Measurements from ENCODE around the gene WNT9A. TPM values are rescaled to one million over a fixed set of nuclear protein-coding genes. Genes with fewer than 3 reads are reported as not detected.

WNT9A gene
- total RNA-seq, 2 experiments from 2014 or later: 0.07 to 0.12 TPM

DNA sequence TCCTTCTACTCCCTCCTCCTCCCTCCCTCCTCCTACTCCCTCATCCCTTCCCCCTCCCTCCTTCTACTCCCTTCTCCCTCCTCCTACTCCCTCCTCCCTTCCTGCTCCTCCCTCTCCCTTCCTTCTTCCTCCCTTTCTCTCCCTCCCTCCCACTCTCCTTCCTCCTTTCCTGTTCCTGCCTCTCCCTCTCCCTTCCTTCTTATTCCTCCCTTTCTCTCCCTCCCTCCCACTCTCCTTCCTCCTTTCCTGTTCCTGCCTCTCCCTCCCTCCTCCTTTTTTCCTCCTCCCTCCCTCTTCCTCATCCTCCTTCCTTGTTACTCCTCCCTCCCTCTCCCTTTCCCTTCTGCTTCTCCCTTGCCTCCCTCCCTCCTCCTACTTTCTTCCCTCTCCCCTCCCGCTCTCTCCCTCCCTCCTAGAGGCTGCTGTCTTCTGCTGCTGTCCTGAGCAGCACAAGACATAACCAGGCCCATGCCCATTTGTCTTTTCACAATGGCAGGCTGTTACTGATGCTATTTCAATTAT, 41.1 kb downstream of the WNT9A start:
- Mint-ChIP-seq H3K4me1 (ENCODE audit: low read depth) (peaks cover 2% of the 10 kb centered on the region), H3K27me3 (no peaks in the 10 kb centered on the region), H3K9me3 (no peaks in the 10 kb centered on the region), H3K27ac (no peak overlapping the region), H3K36me3 (no peaks in the 10 kb centered on the region), H3K4me3 (no peak overlapping the region)
- CTCF ChIA-PET: no interaction called here
- no peak for DNase-seq
- intact Hi-C loops (cut with micrococcal nuclease): no loop called here
- POLR2A ChIA-PET: no interaction called here

DNA sequence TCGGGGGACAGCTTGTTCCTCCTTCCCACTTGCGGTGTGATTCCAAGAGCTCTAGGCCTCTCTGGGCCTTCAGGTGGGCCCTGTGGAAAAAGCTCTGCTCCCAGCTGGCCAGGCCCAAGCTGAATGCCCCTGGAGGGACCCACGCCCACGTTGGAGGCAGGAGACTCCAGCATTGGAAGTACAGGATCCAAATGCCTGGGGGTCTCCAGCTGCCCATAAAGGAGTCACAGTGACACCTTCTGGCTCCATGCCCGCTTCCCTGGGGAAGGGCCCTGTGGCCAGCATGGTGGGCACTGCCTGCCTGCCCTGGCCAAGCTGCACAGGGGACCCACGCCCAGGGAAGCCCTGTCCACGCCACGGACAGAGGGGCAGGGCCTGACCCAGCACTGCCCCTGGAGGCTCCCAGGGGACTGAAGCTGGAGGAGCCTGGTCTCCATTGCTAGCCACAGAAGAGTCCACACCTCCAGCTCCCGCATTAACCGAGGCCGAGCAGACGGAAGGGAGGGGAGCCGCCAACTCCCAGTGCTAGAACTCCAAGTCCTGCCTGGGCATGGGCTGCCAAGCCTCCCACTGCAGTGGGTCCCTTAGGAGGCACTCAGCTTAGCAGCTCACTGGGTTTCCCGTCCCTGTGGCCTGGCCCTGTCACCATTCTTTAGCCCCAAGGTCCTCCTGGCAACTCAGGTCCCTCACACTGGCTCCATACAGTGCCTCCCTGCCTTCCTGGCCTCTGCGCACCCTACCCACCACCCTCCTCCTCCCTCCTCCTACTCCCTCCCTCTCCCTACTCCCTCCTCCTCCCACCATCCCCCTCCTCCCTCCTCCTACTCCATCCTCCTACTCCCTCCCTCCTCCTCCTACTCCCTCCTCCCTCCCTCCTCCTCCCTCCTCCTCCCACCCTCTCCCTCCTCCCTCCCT, 41.9 kb downstream of the WNT9A start:
- no peak overlapping the region for H3K27ac Mint-ChIP-seq
- intact Hi-C loops (cut with micrococcal nuclease): no loop called here
- CTCF ChIA-PET: no interaction called here
- no peaks in the 10 kb centered on the region for H3K9me3 Mint-ChIP-seq
- POLR2A ChIA-PET: no interaction called here
- no peaks in the 10 kb centered on the region for H3K36me3 Mint-ChIP-seq
- H3K4me1 Mint-ChIP-seq (ENCODE audit: low read depth): peaks cover 2% of the 10 kb centered on the region
- no peak for DNase-seq
- H3K27me3 Mint-ChIP-seq: no peaks in the 10 kb centered on the region
- H3K4me3 Mint-ChIP-seq: no peak overlapping the region

- H3K36me3 Mint-ChIP-seq: no peaks in the 10 kb centered on the region
These were observed 43.0 kb downstream of the WNT9A start for GRCh38 chr1:227904541-227905335.

GRCh38 chr1:227903614-227904501, 43.9 kb downstream of the WNT9A start:
- no peak for DNase-seq
- intact Hi-C loops (cut with micrococcal nuclease): no loop called here
- POLR2A ChIA-PET: no interaction called here
- H3K36me3 Mint-ChIP-seq: no peaks in the 10 kb centered on the region
- no peak overlapping the region for H3K27ac Mint-ChIP-seq
- no peaks in the 10 kb centered on the region for H3K27me3 Mint-ChIP-seq
- H3K4me3 Mint-ChIP-seq: no peak overlapping the region
- CTCF ChIA-PET: no interaction called here
- peaks cover 2% of the 10 kb centered on the region for H3K4me1 Mint-ChIP-seq (ENCODE audit: low read depth)
- no peaks in the 10 kb centered on the region for H3K9me3 Mint-ChIP-seq

More at GRCh38 chr1:227904541-227905335, 43.0 kb downstream of the WNT9A start:
- intact Hi-C loops (cut with micrococcal nuclease): no loop called here
- DNase-seq: no peak
- ChIA-PET CTCF (no interaction called here), POLR2A (no interaction called here)
- Mint-ChIP-seq H3K27me3 (no peaks in the 10 kb centered on the region), H3K4me1 (ENCODE audit: low read depth) (peaks cover 2% of the 10 kb centered on the region), H3K9me3 (no peaks in the 10 kb centered on the region), H3K27ac (no peak overlapping the region), H3K4me3 (no peak overlapping the region)

GRCh38 chr1:227903061-227903521, 44.6 kb downstream of the WNT9A start:
- intact Hi-C loops (cut with micrococcal nuclease): no loop called here
- Mint-ChIP-seq H3K36me3 (no peaks in the 10 kb centered on the region), H3K27ac (no peak overlapping the region), H3K9me3 (no peaks in the 10 kb centered on the region), H3K4me1 (ENCODE audit: low read depth) (peaks cover 2% of the 10 kb centered on the region), H3K4me3 (no peak overlapping the region), H3K27me3 (no peaks in the 10 kb centered on the region)
- ChIA-PET POLR2A (no interaction called here), CTCF (no interaction called here)
- DNase-seq: no peak

DNA sequence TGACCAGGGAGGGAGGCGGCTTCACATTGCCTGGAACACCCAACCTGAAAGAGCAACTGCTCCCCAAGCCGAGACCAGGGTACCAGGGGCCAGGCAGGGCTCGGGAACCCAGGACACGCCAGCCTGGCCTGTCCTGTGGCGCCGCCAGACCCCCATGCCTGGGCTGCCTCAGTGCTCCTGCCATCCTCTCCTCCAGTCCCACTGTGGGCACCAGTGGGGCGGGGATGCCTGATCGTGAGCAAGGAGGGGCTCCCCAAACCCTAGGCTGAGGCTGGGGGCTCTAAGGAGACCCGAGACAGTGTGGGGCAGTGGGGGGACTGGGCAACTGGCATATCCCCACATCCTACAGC, 45.1 kb downstream of the WNT9A start:
- DNase-seq: no peak
- POLR2A ChIA-PET: no interaction called here
- peaks cover 2% of the 10 kb centered on the region for H3K4me1 Mint-ChIP-seq (ENCODE audit: low read depth)
- no peaks in the 10 kb centered on the region for H3K9me3 Mint-ChIP-seq
- H3K4me3 Mint-ChIP-seq: no peak overlapping the region
- no peaks in the 10 kb centered on the region for H3K36me3 Mint-ChIP-seq
- H3K27ac Mint-ChIP-seq: no peak overlapping the region
- CTCF ChIA-PET: no interaction called here
- intact Hi-C loops (cut with micrococcal nuclease): no loop called here
- no peaks in the 10 kb centered on the region for H3K27me3 Mint-ChIP-seq

DNA sequence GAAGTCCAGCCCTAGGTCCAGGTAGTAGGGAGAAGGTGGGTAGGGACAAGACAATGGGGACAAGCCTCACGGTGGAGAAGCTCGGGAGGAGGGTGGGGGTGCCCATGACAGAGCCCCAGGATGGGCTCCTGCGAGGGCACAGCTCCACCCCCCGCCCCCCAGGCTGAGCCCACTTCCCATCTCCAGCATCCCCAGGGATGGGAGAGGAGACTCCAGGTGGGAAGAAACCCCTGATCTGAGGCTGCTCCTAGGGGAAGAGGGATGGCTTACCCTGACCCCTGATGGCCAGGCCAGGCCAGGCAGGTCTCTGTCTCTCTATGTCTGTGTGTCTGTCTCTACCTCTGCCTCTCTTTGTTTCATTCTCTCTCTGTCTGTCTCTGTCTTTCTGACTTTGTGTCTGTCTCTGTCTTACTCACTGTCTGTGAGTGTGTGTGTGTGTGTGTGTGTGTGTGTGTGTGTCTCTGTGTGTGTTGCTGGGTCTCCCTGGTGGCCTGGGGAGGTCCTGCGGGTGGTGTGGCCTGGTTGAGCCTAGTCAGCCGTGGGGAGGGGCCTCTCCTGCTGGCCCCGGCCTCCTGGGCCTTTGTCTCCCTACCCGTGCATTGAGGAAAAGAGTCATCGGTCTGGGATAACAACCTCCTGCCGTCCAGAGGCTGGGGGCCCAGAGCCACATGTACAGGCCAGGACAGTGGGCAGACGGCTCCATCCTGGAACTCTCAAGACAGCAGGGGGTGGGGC, 45.7 kb downstream of the WNT9A start:
- Mint-ChIP-seq H3K27me3 (no peaks in the 10 kb centered on the region), H3K9me3 (no peaks in the 10 kb centered on the region), H3K36me3 (no peaks in the 10 kb centered on the region), H3K27ac (no peak overlapping the region), H3K4me1 (ENCODE audit: low read depth) (peaks cover 2% of the 10 kb centered on the region), H3K4me3 (no peak overlapping the region)
- no peak for DNase-seq
- POLR2A ChIA-PET: no interaction called here
- CTCF ChIA-PET: no interaction called here
- intact Hi-C loops (cut with micrococcal nuclease): no loop called here

- H3K27me3 Mint-ChIP-seq: no peaks in the 10 kb centered on the region
- ChIA-PET POLR2A (no interaction called here), CTCF (no interaction called here)
- H3K27ac Mint-ChIP-seq: no peak overlapping the region
- H3K9me3 Mint-ChIP-seq: no peaks in the 10 kb centered on the region
- H3K4me3 Mint-ChIP-seq: no peak overlapping the region
- peaks cover 2% of the 10 kb centered on the region for H3K4me1 Mint-ChIP-seq (ENCODE audit: low read depth)
- DNase-seq: no peak
- intact Hi-C loops (cut with micrococcal nuclease): no loop called here
- H3K36me3 Mint-ChIP-seq: no peaks in the 10 kb centered on the region
These were observed 46.4 kb downstream of the WNT9A start for GRCh38 chr1:227901239-227901905.

- DNase-seq: no peak
- Mint-ChIP-seq H3K27me3 (no peaks in the 10 kb centered on the region), H3K27ac (no peak overlapping the region), H3K4me3 (no peak overlapping the region), H3K36me3 (no peaks in the 10 kb centered on the region), H3K4me1 (ENCODE audit: low read depth) (peaks cover 2% of the 10 kb centered on the region), H3K9me3 (no peaks in the 10 kb centered on the region)
- intact Hi-C loops (cut with micrococcal nuclease): no loop called here
- ChIA-PET CTCF (no interaction called here), POLR2A (no interaction called here)
These were observed 47.1 kb downstream of the WNT9A start for GRCh38 chr1:227900571-227901051.

- peaks cover 2% of the 10 kb centered on the region for H3K4me1 Mint-ChIP-seq (ENCODE audit: low read depth)
- H3K9me3 Mint-ChIP-seq: no peaks in the 10 kb centered on the region
- no peak for DNase-seq
- H3K27me3 Mint-ChIP-seq: no peaks in the 10 kb centered on the region
- no peaks in the 10 kb centered on the region for H3K36me3 Mint-ChIP-seq
- ChIA-PET CTCF (no interaction called here), POLR2A (no interaction called here)
- intact Hi-C loops (cut with micrococcal nuclease): no loop called here
- H3K27ac Mint-ChIP-seq: no peak overlapping the region
- no peak overlapping the region for H3K4me3 Mint-ChIP-seq
These were observed 47.8 kb downstream of the WNT9A start for GRCh38 chr1:227899820-227900449.
